ENCODE data around the gene CTBP1.

The CTBP1 gene

DNA sequence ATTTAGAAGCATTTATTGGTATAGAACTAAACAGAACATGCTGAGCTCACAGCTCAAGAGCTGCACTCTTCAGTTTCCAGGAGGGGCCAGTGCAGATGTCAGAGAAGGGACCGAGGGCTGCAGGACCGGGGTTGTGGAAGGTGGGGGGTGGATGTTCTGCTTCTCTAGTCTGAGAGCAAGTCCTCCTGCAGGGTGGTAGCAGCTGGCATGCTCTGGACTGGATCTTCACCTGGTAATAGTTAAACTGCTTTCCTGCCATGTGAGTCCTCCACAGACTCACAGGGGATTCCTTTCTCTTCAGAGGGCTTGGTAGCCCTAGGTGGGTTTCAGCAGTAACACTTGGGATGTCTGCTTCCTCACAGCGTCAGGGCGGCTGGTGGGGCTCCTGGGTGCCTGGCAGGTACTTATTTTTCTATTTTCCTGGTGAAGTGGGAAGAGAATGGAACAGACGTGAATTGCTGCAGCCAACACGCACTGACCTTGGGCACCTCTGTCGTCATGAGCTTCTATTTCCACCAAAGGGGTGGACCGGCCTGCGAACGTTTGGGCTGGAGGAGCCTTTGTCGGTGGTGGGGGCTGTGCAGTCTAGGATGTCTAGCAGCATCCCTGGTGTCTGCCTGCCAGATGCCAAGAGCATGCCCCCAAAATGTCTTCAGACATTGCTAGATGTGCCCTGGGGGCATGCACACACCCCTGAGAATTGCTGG lies 43.2 kb upstream of the CTBP1 start:
- Histone ChIP-seq H3K9ac (ENCODE audit: low read length) (no peak overlapping the region), H3K27me3 (ENCODE audit: control insufficient read depth, insufficient read depth, low read length) (no peaks in the 10 kb centered on the region), H3K27ac (ENCODE audit: low read depth, low read length) (no peak overlapping the region), H3K4me3 (ENCODE audit: low read length) (no peak overlapping the region), H3K36me3 (ENCODE audit: control insufficient read depth, insufficient read depth, low read length) (peaks cover 1% of the 10 kb centered on the region), H3K4me1 (ENCODE audit: control insufficient read depth, insufficient read depth, low read length) (peaks cover 18% of the 10 kb centered on the region)

DNA sequence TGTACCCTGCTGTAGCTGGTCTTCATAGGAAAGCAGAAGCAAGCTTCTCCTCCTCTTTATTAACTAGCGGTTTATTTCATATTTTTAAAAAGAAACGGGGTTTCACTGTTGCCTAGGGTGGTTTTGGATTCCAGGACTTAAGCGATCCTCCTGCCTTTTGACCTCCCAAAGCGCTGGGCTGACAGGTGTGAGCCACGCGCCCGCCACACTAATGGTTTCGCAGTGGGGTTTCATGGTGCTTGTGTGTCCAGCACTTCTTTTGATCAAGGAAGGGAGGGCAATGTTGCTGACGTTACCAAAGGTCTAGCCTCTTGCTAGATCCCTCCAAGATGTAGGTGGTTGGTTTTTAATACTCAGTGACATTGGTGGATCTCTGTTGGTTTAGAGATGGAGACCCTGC lies 42.2 kb upstream of the CTBP1 start:
- peaks cover 18% of the 10 kb centered on the region for H3K4me1 ChIP-seq (ENCODE audit: control insufficient read depth, insufficient read depth, low read length)
- H3K4me3 ChIP-seq (ENCODE audit: low read length), result peak overlapping the region; percentile 91
- H3K27ac ChIP-seq (ENCODE audit: low read depth, low read length), result no peak overlapping the region
- no peak overlapping the region for H3K9ac ChIP-seq (ENCODE audit: low read length)
- H3K27me3 ChIP-seq (ENCODE audit: control insufficient read depth, insufficient read depth, low read length), result no peaks in the 10 kb centered on the region
- H3K36me3 ChIP-seq (ENCODE audit: control insufficient read depth, insufficient read depth, low read length), result no peaks in the 10 kb centered on the region

DNA sequence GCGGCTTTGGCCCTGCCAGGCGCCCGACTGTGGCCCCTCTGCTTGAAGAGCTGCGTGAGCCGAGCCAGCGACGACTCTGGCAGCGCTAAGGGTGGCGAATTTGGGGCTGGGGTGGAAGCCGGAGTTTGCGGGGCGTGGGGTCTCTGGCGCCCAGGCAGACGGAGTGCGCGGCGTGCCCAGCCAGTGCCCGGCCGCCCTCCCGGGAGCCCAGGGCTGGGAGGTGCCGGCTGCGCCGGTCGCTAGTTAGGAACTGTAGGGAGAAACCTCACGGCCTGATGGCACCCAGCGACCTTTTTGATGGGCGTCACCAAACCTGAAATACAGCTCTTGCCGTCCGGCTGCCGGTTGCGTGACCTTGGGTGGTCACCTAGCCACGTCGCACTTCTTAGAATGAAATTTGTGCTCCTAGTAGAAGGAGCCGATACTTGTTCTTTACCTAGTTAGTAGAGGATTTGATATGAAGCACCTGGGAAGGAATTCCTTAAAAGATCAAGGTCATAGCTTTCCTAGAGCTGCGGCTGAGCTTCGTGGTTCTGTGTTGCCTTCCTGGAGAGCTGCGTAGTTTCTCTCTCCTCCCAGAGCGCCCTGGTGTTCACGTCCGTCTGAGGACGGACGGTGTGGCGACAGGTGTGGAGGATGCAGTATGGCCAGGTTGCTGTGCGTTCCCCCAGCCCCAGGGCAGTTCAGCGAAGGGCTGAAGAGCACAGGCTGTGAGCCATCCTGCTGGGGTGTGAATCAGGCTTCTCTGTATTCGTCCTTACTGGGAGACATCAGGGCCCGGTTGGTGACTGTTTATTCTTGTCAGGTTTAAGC lies 41.4 kb upstream of the CTBP1 start:
- peak overlapping the region; percentile 82 for H3K27ac ChIP-seq (ENCODE audit: low read depth, low read length)
- no peaks in the 10 kb centered on the region for H3K36me3 ChIP-seq (ENCODE audit: control insufficient read depth, insufficient read depth, low read length)
- H3K4me1 ChIP-seq (ENCODE audit: control insufficient read depth, insufficient read depth, low read length), result peaks cover 18% of the 10 kb centered on the region
- no peaks in the 10 kb centered on the region for H3K27me3 ChIP-seq (ENCODE audit: control insufficient read depth, insufficient read depth, low read length)
- peak overlapping the region; percentile 91 for H3K4me3 ChIP-seq (ENCODE audit: low read length)
- peak overlapping the region; percentile 89 for H3K9ac ChIP-seq (ENCODE audit: low read length)

DNA sequence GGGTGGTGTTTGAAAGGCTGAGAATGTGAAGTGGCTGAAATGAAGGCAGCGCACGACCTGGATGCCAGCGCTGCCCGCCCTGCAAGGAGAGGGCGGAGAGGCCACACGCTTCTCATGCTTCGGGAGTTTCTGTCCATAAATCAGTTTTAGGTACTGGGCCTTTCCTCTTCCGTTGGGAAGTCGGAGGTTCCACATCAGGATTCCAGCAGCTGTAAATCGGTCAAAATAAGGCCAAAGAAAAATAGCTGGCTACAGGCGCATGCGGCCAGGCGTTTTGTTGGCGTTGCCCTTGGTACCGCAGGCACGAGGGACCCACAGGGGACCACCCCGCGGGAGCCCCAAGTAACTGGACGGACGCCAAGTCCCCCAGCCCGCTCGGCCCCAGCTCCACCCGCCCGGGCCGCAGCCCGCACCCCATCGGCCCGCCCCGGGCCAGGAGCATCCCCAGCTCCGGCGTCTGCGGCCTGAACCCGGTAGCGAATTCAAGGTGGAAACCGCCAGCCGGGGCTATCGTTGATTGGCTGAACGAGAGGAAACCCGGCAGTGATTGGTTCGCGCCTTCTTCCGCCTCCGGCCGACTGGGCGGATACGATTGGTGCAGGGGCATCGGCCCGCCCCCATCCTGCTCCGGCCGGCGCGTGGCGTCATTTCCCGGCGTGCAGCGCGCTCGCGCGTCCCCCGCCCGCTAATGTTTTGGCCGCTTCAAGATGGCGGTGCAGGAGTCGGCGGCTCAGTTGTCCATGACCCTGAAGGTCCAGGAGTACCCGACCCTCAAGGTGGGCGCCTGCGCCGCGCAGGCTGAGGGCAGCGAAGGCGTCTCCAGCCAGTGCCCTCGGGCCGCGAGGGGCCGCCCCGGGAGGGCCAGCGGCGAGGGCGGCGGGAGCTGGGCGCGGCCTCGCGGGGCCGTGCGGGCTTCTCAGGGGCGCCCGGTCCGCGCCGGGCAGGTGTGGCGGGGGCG lies 40.6 kb upstream of the CTBP1 start, which contains the start of gene MAEA:
Gene MAEA (plus strand): TSS at position 685 of the 958 bp plus-strand sequence. CDS start 23 bp downstream, at position 708.
- Histone ChIP-seq H3K4me3 (ENCODE audit: low read length) (peak within 1 kb of the TSS; percentile 91), H3K27me3 (ENCODE audit: control insufficient read depth, insufficient read depth, low read length) (no peaks in the 10 kb centered on the region), H3K27ac (ENCODE audit: low read depth, low read length) (peak within 1 kb of the TSS; percentile 82), H3K4me1 (ENCODE audit: control insufficient read depth, insufficient read depth, low read length) (peaks cover 14% of the 10 kb centered on the region), H3K9ac (ENCODE audit: low read length) (peak within 1 kb of the TSS; percentile 89), H3K36me3 (ENCODE audit: control insufficient read depth, insufficient read depth, low read length) (no peaks in the 10 kb centered on the region)

DNA sequence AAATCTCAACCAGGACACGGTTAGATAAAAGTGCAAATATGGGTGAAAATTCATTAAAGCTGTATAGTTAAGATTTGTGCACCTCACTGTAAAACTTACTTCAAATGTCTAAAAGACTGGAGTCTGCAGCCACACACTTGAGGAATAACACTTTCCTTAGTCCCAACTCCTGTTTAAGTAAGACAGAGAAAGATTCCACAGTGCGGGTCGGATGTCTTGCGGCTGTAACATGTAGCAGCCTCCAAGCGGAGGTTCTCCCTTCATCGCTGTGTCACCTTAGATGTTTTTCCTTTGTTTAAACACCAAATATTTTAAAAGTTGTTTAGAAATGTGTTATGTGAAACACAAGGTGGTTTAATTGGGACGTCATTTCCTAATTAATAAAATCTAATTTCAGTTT lies 39.9 kb upstream of the CTBP1 start:
- Histone ChIP-seq H3K27me3 (ENCODE audit: control insufficient read depth, insufficient read depth, low read length) (no peaks in the 10 kb centered on the region), H3K4me3 (ENCODE audit: low read length) (peak overlapping the region; percentile 84), H3K36me3 (ENCODE audit: control insufficient read depth, insufficient read depth, low read length) (no peaks in the 10 kb centered on the region), H3K27ac (ENCODE audit: low read depth, low read length) (peak overlapping the region; percentile 56), H3K9ac (ENCODE audit: low read length) (no peak overlapping the region), H3K4me1 (ENCODE audit: control insufficient read depth, insufficient read depth, low read length) (peaks cover 14% of the 10 kb centered on the region)

DNA sequence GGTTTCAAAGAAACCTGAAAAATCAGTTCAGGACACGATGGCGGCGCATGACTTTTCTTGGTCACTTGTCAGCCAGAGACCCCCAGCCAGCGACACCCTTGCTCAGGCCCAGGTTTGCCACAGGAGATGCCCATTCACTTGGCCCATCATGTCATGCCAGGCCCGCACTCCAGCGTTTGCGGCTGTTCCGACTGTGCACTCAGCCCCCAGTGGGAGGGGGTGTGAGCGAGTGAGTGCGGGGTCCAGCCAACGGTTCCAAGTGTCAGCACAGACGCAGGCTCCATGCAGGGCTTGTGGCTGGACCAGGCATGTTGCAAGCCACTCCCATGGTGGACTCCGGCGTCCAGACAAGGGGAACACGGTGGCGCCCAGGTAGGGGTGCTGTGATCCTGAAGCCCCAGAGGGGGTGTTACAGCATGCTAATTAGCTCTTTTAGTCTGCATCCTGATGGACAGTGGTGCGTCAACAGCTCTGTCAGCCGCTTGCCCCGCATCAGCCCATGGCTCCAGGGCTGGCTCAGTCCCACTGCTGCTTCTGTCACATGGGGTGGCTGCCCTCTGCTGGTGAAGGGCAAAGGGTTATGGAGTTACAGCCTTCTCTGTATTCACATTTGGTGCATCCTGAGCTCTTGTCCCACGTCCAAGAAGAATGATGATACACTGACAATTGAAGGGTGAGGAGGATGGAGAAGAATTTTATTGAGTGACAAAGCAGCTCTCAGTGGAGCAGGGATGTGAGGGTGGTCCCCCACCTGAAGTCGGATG lies 37.0 kb upstream of the CTBP1 start:
- no peaks in the 10 kb centered on the region for H3K27me3 ChIP-seq (ENCODE audit: control insufficient read depth, insufficient read depth, low read length)
- peaks cover 9% of the 10 kb centered on the region for H3K4me1 ChIP-seq (ENCODE audit: control insufficient read depth, insufficient read depth, low read length)
- H3K9ac ChIP-seq (ENCODE audit: low read length), result no peak overlapping the region
- no peaks in the 10 kb centered on the region for H3K36me3 ChIP-seq (ENCODE audit: control insufficient read depth, insufficient read depth, low read length)
- H3K27ac ChIP-seq (ENCODE audit: low read depth, low read length), result no peak overlapping the region
- no peak overlapping the region for H3K4me3 ChIP-seq (ENCODE audit: low read length)

DNA sequence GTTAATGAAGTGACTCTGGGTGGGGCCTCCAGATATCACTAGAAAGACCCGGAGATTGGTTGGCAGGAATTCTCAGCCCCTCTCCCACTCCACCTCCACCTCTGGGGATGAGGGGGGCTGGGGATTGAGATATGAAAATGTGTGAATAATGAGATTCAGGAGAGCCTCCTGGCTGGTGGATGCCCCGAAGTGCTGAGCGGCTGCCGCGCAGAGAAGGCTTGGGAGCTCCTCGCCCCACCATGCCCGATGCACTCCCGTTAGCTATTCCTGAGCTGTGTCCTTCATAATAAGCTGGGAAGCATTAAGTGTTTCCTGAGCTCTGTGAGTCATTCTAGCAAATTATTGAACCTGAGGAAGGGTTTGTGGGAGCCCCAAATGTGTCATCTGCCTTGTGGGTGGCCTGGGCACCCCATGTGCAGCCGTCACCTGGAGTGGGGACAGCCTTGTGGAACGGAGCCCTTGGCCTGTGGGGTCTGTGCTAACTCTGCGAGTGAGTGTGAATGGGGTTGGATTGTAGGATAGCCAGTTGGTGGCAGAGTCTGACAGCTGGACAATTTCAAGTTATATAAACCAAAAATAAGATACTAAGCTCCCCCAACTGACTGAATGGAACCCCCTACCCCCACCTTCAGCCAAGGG lies 36.3 kb upstream of the CTBP1 start:
- no peaks in the 10 kb centered on the region for H3K36me3 ChIP-seq (ENCODE audit: control insufficient read depth, insufficient read depth, low read length)
- no peaks in the 10 kb centered on the region for H3K27me3 ChIP-seq (ENCODE audit: control insufficient read depth, insufficient read depth, low read length)
- no peak overlapping the region for H3K27ac ChIP-seq (ENCODE audit: low read depth, low read length)
- H3K4me1 ChIP-seq (ENCODE audit: control insufficient read depth, insufficient read depth, low read length), result peaks cover 6% of the 10 kb centered on the region
- no peak overlapping the region for H3K4me3 ChIP-seq (ENCODE audit: low read length)
- no peak overlapping the region for H3K9ac ChIP-seq (ENCODE audit: low read length)

DNA sequence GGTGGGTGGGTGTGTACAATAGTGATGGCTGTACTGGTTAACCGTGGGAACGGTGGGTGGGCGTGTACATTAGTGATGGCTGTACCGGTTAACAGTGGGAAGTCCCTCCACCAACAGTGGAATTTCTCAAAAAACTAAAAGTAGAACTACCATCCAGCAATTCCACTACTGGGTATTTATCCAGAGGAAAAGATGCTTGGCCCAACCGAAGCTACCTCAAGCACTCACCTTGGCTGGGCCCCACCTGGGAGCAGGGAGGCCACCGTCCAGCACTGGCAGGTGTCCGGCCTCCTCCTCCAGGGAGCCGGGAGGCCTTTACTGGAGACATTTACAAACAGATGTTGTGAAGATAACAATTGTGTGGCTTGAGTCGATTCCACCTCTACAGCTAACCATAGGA lies 34.8 kb upstream of the CTBP1 start:
- H3K9ac ChIP-seq (ENCODE audit: low read length), result no peak overlapping the region
- no peaks in the 10 kb centered on the region for H3K36me3 ChIP-seq (ENCODE audit: control insufficient read depth, insufficient read depth, low read length)
- peaks cover under 1% of the 10 kb centered on the region for H3K4me1 ChIP-seq (ENCODE audit: control insufficient read depth, insufficient read depth, low read length)
- no peak overlapping the region for H3K4me3 ChIP-seq (ENCODE audit: low read length)
- no peak overlapping the region for H3K27ac ChIP-seq (ENCODE audit: low read depth, low read length)
- H3K27me3 ChIP-seq (ENCODE audit: control insufficient read depth, insufficient read depth, low read length), result no peaks in the 10 kb centered on the region

DNA sequence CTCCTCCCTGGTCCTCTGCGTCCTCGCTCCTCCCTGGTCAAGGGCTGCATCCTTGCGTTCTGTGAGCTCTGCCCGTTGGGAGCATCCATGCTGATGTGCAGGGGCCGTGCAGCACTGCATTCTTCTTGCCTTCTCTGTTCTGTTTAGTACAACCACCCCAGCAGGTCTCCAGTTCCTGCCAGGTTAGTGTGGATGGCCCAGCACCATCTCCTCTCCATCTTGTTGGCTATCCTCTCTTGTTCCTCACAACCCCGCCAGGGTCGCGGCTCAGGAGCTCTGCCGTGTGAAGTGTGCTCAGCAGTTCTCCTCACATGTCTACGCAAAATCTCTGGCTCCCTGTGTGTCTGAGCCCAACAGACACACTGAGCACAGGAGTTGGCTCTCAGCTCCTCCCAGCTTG lies 30.3 kb upstream of the CTBP1 start:
- no peak overlapping the region for H3K27ac ChIP-seq (ENCODE audit: low read depth, low read length)
- H3K27me3 ChIP-seq (ENCODE audit: control insufficient read depth, insufficient read depth, low read length), result no peaks in the 10 kb centered on the region
- no peaks in the 10 kb centered on the region for H3K36me3 ChIP-seq (ENCODE audit: control insufficient read depth, insufficient read depth, low read length)
- H3K9ac ChIP-seq (ENCODE audit: low read length), result no peak overlapping the region
- H3K4me3 ChIP-seq (ENCODE audit: low read length), result no peak overlapping the region
- H3K4me1 ChIP-seq (ENCODE audit: control insufficient read depth, insufficient read depth, low read length), result no peaks in the 10 kb centered on the region

DNA sequence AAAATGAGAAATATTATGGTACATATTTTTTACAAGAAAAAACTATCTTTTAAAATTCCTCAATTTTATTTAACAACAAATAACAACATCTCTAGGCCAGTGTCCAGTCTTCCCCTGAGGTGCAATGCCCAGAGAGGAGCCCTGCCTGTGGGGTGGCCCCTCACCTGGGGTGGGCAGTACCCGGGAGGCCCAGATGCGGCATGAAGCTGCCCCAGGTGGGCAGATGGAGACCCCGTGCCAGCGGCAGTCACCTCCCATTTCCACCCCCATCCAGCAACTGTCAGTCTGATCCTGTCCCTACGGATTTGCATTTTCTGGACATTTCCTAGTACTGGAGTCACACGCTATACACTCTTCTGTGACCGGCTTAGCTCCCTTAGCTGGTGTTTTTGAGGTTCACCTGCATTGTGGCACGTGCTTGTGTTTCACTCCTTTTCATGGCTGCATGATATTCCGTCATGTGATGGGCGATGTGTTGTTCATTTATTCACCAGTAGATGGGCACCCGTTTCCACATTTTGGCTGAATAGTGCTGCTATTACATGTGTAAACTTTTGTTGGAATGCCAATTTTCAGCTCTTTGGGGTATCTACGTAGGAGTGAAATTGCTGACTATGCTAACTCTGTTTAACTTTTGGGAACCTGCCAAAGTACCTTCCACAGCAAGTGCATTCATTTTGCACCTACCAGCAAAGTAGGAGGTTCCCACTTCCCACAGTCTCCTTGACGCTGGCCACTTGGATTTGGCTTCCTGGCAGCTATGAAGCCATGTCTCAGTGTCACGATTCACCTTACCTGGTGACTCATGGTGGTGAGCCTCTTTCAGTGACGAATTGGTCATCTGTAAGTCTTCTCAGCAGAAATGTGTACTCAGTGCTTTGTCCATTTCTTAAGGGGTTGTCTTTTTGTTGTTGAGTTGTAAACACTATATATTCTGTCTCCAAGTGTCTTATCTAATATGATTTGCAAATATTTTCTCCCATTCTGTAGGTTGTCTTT lies 29.0 kb upstream of the CTBP1 start:
- Histone ChIP-seq H3K27ac (ENCODE audit: low read depth, low read length) (no peak overlapping the region), H3K27me3 (ENCODE audit: control insufficient read depth, insufficient read depth, low read length) (no peaks in the 10 kb centered on the region), H3K4me3 (ENCODE audit: low read length) (no peak overlapping the region), H3K36me3 (ENCODE audit: control insufficient read depth, insufficient read depth, low read length) (no peaks in the 10 kb centered on the region), H3K4me1 (ENCODE audit: control insufficient read depth, insufficient read depth, low read length) (no peaks in the 10 kb centered on the region), H3K9ac (ENCODE audit: low read length) (no peak overlapping the region)

Measured in rectal smooth muscle tissue (tissue), 1 donor.